ENCODE data around the gene MSX1. TPM values are rescaled to one million over a fixed set of nuclear protein-coding genes. Genes with fewer than 3 reads are reported as not detected.

The MSX1 gene
- total and polyA plus RNA-seq, 2 of the 13 experiments (the other 11 are each of a cell fraction or from before 2014, with no cell fraction given) = 12.1 to 14.9 TPM

DNA sequence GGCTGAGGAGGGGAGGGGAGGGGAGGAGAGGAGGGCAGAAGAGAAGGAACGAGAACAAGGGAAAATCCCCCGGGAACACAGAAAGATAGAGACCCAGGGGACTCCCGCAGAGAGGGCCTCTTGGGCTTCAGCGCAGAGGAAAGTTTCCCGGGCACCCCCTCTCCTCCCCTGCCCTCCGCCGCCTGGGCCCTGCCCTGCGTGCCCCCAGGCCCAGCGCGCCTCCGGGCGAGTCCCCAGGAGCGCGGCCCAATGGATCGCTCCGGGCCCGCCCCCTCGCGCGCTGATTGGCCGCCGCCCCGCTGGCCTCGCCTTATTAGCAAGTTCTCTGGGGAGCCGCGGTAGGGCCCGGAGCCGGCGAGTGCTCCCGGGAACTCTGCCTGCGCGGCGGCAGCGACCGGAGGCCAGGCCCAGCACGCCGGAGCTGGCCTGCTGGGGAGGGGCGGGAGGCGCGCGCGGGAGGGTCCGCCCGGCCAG lies at the start of gene MSX1 (continued):
- TF ChIP-seq GABPB1 (CRISPR knock-in tag; IDR thresholded peaks at IDR 0.05) (peak; percentile 37; the same call in 1 of the 2 replicates), YEATS2 (CRISPR knock-in tag; IDR thresholded peaks at IDR 0.05; ENCODE audit: borderline replicate concordance) (no peak), ZNF570 (CRISPR knock-in tag; IDR thresholded peaks at IDR 0.05; ENCODE audit: borderline replicate concordance) (no peak), PAX8 (CRISPR knock-in tag; IDR thresholded peaks at IDR 0.05; ENCODE audit: borderline replicate concordance) (no peak), ZNF674 (CRISPR knock-in tag; IDR thresholded peaks at IDR 0.05; ENCODE audit: low read depth) (no peak), ZNF503 (CRISPR knock-in tag; IDR thresholded peaks at IDR 0.05) (no peak), NFATC3 (CRISPR knock-in tag; IDR thresholded peaks at IDR 0.05) (no peak), FOXK2 (IDR thresholded peaks at IDR 0.05) (no peak), MEIS2 (CRISPR knock-in tag; IDR thresholded peaks at IDR 0.05) (no peak), HDAC6 (IDR thresholded peaks at IDR 0.05; ENCODE audit: low read depth, low read length) (no peak), ZNF720 (CRISPR knock-in tag; IDR thresholded peaks at IDR 0.05) (no peak), ZNF225 (CRISPR knock-in tag; IDR thresholded peaks at IDR 0.05) (no peak), ZNF740 (CRISPR knock-in tag; IDR thresholded peaks at IDR 0.05) (no peak; the same call in none of the 2 replicates), POLR2G (IDR thresholded peaks at IDR 0.05; ENCODE audit: low read depth, low read length) (peak; percentile 95), HNF4A (CRISPR knock-in tag; IDR thresholded peaks at IDR 0.05) (no peak), ATF2 (CRISPR knock-in tag; IDR thresholded peaks at IDR 0.05) (peak; percentile 15; the same call in 1 of the 2 replicates), E2F2 (CRISPR knock-in tag; IDR thresholded peaks at IDR 0.05; ENCODE audit: borderline replicate concordance) (no peak), HMG20A (CRISPR knock-in tag; IDR thresholded peaks at IDR 0.05; ENCODE audit: borderline replicate concordance) (no peak), ARNT (IDR thresholded peaks at IDR 0.05) (no peak), SP5 (CRISPR knock-in tag; IDR thresholded peaks at IDR 0.05; ENCODE audit: borderline replicate concordance, low read depth) (peak; percentile 21; the same call in 1 of the 2 replicates), RAD51 (IDR thresholded peaks at IDR 0.05; ENCODE audit: borderline replicate concordance) (no peak), HES4 (CRISPR knock-in tag; IDR thresholded peaks at IDR 0.05; ENCODE audit: borderline replicate concordance) (no peak), RFXAP (CRISPR knock-in tag; IDR thresholded peaks at IDR 0.05; ENCODE audit: borderline replicate concordance) (peak; percentile 62; the same call in 1 of the 2 replicates), SOX5 (CRISPR knock-in tag; IDR thresholded peaks at IDR 0.05; ENCODE audit: borderline replicate concordance) (peak; percentile 43; the same call in 1 of the 2 replicates), HIVEP1 (CRISPR knock-in tag; IDR thresholded peaks at IDR 0.05) (no peak)
- TF ChIP-seq, protein P1, sequence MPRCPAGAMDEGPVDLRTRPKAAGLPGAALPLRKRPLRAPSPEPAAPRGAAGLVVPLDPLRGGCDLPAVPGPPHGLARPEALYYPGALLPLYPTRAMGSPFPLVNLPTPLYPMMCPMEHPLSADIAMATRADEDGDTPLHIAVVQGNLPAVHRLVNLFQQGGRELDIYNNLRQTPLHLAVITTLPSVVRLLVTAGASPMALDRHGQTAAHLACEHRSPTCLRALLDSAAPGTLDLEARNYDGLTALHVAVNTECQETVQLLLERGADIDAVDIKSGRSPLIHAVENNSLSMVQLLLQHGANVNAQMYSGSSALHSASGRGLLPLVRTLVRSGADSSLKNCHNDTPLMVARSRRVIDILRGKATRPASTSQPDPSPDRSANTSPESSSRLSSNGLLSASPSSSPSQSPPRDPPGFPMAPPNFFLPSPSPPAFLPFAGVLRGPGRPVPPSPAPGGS (CRISPR knock-in tag; IDR thresholded peaks at IDR 0.05) = no peak
